Nephron progenitor cell (in vitro differentiated cells): ENCODE measurements around the gene SPATA6.

Experiments used
- DNase-seq: peaks from one replicate; pipeline ENCODE4 v3.0.0; 2021
- H3K27ac Mint-ChIP-seq: 2 replicates; pipeline ENCODE4 v1.8.0; 2021; ENCODE audit warnings: mild to moderate bottlenecking, moderate library complexity, mixed read lengths
- H3K27me3 Mint-ChIP-seq: 2 replicates; pipeline ENCODE4 v1.8.0; 2021; ENCODE audit warnings: mild to moderate bottlenecking, low read depth, mixed read lengths; ENCODE audit not compliant: poor library complexity
- H3K36me3 Mint-ChIP-seq: 2 replicates; pipeline ENCODE4 v1.8.0; 2021; ENCODE audit warnings: low read depth, mixed read lengths
- H3K4me1 Mint-ChIP-seq: 2 replicates; pipeline ENCODE4 v1.8.0; 2021; ENCODE audit warnings: mixed read lengths
- H3K4me3 Mint-ChIP-seq: 2 replicates; pipeline ENCODE4 v1.8.0; 2021; ENCODE audit warnings: mild to moderate bottlenecking, moderate library complexity, mixed read lengths
- H3K9me3 Mint-ChIP-seq: 2 replicates; pipeline ENCODE4 v1.8.0; 2021; ENCODE audit warnings: mild to moderate bottlenecking, moderate library complexity, mixed read lengths
- CTCF ChIP-seq: fragments of 200-600 bp; sonication (generic); IDR thresholded peaks from 2 replicates; pipeline ENCODE4 v1.5.0; 2021; ENCODE audit warnings: antibody characterized with exemption

SPATA6 gene

DNA sequence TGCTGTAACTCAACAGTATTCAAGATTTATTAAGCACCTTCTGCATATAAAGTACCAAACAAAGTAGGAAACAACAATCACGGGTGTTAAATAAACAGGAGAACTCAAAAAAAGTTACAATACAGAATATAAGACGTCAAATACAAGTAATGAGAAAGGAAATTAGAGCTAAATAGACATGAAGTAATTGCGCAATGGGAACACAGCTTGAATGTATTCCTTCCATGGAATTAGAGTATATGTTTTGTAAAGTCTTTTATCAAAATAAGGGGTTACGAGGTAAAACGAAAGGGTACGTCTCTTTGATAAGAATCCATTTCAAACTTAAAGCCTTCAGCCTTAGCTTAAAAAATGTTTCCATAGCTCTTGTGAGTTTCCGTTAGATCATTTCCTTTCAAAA lies 109.1 kb downstream of the SPATA6 start:
- H3K4me3 Mint-ChIP-seq: no peak overlapping the region
- no peak for DNase-seq
- no peaks in the 10 kb centered on the region for H3K4me1 Mint-ChIP-seq
- TF ChIP-seq CTCF: no peak
- no peaks in the 10 kb centered on the region for H3K36me3 Mint-ChIP-seq
- peaks cover 3% of the 10 kb centered on the region for H3K27me3 Mint-ChIP-seq
- peaks cover 33% of the 10 kb centered on the region for H3K9me3 Mint-ChIP-seq
- H3K27ac Mint-ChIP-seq: no peak overlapping the region

GRCh38 chr1:48356901-48357300 lies 115.1 kb downstream of the SPATA6 start:
- Mint-ChIP-seq H3K36me3 (peaks cover 9% of the 10 kb centered on the region), H3K9me3 (peaks cover under 1% of the 10 kb centered on the region), H3K27ac (no peak overlapping the region), H3K4me1 (no peaks in the 10 kb centered on the region), H3K27me3 (no peaks in the 10 kb centered on the region), H3K4me3 (no peak overlapping the region)
- TF ChIP-seq CTCF: no peak
- no peak for DNase-seq

DNA sequence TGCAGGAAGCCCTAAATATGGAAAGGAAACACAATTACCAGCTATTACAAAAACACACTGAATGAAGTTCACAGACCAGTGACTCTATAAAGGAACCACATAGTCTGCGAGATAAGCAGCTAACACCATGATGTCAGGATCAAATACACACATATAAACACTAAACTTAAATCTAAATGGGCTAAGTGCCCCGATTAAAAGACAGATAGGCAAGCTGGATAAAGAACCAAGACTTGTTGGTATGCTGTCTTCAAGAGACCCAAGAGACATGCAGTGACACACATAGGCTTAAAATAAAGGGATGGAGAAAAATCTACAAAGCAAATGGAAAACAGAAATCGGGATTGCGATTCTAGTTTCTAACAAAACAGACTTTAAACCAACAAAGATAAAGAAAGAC lies 127.6 kb downstream of the SPATA6 start:
- Mint-ChIP-seq H3K36me3 (peaks cover 24% of the 10 kb centered on the region), H3K4me3 (no peak overlapping the region), H3K9me3 (peaks cover 30% of the 10 kb centered on the region), H3K27me3 (no peaks in the 10 kb centered on the region), H3K4me1 (no peaks in the 10 kb centered on the region), H3K27ac (no peak overlapping the region)
- DNase-seq: no peak
- no peak for TF ChIP-seq CTCF

DNA sequence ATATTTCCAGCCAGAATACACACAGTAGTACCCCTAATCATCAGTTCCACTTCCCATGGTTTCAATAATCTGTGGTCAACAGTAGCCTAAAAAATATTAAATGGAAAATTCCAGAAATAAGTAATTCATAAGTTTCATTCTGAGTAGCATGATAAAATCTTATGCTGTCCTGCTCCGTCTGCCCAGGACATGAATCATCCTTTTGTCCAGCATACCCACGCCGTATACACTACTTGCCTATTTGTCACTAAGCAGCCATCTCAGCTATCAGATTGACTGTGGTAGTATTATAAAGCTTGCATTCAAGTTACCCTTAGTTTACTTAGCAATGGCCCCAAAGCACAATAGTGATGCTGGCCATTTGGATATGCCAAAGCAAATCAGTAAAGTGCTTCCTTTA lies 130.8 kb downstream of the SPATA6 start:
- peaks cover 24% of the 10 kb centered on the region for H3K36me3 Mint-ChIP-seq
- H3K9me3 Mint-ChIP-seq: peaks cover 25% of the 10 kb centered on the region
- H3K27ac Mint-ChIP-seq: no peak overlapping the region
- H3K4me1 Mint-ChIP-seq: no peaks in the 10 kb centered on the region
- no peak overlapping the region for H3K4me3 Mint-ChIP-seq
- no peaks in the 10 kb centered on the region for H3K27me3 Mint-ChIP-seq
- TF ChIP-seq CTCF: no peak
- DNase-seq: no peak

GRCh38 chr1:48338257-48338656 lies 133.7 kb downstream of the SPATA6 start:
- Mint-ChIP-seq H3K4me3 (no peak overlapping the region), H3K27ac (no peak overlapping the region), H3K27me3 (no peaks in the 10 kb centered on the region), H3K4me1 (no peaks in the 10 kb centered on the region), H3K36me3 (peaks cover 26% of the 10 kb centered on the region), H3K9me3 (peaks cover under 1% of the 10 kb centered on the region)
- TF ChIP-seq CTCF: no peak
- DNase-seq: no peak

DNA sequence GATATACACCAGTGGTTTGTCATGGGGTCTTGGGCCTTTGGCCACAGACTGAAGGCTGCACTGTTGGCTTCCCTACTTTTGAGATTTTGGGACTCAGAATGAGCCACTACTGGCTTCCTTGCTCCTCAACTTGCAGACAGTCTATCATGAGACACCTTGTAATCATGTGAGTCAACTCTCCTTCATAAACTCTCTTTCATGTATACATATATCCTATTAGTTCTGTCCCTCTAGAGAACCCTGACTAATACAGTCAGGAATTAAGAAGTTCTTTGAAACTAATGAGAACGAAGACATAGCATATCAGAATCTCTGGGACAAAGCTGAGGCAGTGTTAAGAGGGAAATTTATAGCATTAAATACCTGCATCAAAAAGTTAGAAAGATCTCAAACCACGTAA lies 138.7 kb downstream of the SPATA6 start:
- H3K36me3 Mint-ChIP-seq: peaks cover 46% of the 10 kb centered on the region
- no peaks in the 10 kb centered on the region for H3K27me3 Mint-ChIP-seq
- TF ChIP-seq CTCF: no peak
- no peak for DNase-seq
- no peak overlapping the region for H3K27ac Mint-ChIP-seq
- H3K4me3 Mint-ChIP-seq: no peak overlapping the region
- H3K9me3 Mint-ChIP-seq: peaks cover 25% of the 10 kb centered on the region
- H3K4me1 Mint-ChIP-seq: no peaks in the 10 kb centered on the region
